GM21360 (cell line): ENCODE measurements around the gene AGPAT4.
"Not testable (repeated sequence)": the region's sequence is repeated elsewhere in the genome, so short reads cannot be mapped to it uniquely, and the experiment has no call there.

Source experiments
- ATAC-seq: cut with Tn5 transposase; IDR thresholded peaks from one replicate; pipeline ENCODE4 v1.9.1; 2021; ENCODE audit warnings: mild to moderate bottlenecking, moderate library complexity; ENCODE audit not compliant: unreplicated experiment

The AGPAT4 gene

DNA sequence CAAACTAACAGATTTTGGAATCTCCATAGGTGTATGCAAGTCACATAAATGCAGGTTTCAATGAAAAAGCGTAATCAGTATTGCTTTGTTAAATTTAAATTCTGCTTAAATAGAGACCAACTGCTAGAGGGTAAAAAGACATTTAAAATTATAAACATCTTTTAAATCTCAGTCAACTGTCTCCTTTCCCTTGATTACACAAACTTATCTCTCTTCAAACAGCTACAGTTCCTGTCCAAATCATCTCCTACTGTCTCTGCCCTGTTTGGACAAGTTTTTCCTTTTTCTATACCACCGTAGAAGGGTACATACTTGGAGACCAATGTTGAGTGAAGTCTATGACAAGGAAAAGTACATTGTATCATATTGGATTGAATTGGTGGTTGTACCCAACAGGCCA, 43.5 kb downstream of the AGPAT4 start:
- ATAC-seq, result no peak

DNA sequence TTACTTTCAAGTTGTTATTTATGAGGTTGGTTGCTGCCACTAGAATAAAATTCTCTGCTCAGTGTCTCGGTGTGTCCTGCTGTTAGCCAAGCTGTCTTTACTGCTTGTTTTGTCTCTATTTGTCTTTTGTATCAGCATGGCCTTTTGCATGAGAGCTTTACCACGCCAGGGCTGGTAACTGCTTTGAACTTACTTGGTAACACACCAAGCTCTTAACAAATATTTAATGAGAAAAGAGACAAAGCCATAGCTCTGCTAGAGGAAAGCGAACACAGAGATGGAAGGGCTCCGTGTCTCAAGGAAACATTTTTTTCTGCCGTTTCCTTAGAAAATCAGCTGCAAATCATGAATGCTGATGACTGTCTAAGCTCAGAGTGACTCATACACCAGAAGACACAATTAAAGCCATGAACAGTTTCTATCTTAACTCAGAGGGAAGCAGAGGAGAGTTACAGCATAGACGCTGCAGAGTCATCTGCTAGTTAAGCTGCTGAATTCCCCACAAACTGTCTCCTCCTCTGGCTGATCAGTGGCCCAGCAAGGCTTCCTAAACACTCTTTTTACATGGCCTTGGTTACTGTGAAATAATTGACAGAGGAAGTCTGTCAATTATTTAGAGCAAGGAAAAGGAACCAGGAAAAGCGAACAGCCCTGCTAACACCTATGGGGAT, 44.8 kb downstream of the AGPAT4 start:
- peak; percentile 57 for ATAC-seq

DNA sequence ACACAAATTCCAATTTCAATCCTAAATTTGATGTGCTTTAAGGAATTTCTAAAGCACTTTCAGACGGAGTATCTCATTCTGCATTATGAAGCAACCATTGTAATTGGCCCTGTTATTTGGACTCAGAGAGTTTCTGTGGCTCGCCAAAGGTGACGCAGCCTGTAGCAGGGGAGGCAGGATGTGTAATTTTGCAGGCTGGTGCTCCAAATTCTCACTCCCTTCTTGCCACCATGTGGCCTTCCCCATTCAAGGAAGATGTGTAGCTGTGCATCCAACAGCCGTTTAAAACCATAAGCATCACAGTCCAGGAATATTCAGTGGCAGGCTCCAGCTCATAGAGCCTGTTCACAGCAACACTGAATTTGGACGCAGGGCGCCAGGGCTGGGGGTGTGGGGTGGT, 45.8 kb downstream of the AGPAT4 start:
- no peak for ATAC-seq

DNA sequence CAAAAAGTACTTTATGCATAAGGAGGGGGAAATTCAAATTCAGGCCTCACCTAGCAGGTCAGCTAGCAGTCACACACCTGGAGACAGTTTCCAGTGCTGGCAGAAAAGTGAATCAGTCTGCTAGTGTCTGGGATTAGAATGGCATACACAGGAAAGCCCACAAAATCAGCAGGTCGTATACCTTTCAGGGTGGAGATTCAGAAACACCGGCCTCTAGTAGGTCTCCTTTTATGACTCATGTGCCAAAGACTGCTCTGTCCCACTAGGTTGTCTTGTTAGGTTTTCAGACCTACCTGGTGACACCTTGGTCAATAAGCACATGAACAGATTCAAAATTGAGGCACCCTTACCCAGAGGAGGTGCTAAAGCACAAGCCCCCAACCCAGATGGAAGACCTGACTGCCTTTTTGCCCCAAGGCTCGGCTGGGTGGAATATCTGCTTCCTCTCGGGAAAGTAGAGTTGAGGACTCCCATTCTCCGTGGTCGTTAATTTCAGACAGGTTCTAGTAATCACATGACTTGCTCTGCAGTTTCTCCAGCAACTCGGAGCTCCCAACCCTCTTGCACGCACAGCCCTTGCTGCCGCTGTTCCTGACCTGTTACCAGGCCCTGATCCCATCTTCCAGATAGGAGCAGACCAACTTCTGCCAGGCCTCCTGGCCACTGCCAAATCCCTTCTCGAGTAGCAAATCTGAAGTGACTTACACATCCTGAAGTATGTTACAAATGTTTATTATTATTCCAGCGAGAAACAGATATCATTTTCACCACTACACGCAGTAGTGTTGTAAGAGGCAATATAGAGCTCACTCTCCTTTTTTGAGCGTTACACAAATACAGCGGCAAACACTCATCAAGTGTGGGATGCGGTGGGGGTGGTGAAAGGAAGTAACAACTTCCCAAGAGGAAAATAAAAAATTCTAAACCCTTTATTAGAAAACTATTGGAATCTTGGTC, 46.6 kb downstream of the AGPAT4 start:
- ATAC-seq, result no peak

DNA sequence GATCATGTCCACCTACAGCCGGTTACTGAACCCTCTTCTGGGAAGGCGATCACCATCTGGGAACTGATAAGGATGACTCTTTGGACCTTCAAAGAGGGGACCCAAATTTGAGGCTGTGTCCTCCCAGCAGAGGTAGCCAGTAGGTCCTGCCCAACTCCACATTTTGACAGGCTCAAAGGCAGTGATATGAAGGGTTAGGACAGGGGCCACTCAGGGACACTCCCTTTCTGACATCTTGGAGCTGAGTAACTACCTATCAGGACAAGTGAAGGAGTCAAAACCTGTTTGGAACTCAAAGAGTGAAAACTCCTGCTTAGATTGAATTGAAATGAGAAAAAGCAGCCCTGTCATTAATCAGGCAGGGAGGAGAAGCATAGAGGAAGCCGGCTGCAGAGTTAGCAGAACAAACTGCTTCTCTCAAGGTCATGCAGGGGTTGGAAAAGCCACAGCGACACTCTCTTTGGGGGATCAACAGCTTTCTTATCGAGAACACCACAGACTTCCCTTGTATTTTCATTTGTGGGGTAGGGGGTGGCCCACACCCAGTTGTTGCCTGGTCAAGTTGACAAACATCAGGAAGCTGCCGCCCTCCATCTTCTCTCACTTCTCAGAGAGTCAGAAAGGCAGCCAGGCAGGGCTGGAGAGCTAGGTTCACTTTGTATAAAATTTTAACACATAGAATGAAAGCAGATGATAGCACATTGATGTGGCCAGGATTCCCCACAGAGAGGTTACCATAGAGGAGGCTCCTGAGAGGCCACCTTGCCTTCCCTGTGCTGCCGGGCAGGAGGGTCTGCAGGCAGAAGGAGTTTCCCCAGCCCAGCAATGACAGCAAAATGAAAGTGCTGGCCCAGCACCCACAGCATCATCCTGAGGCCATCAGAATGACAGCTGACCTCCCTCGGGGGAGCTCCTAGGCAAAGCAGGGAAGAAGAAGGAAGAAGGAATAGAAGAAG, 47.6 kb downstream of the AGPAT4 start:
- peak; percentile 33 for ATAC-seq

DNA sequence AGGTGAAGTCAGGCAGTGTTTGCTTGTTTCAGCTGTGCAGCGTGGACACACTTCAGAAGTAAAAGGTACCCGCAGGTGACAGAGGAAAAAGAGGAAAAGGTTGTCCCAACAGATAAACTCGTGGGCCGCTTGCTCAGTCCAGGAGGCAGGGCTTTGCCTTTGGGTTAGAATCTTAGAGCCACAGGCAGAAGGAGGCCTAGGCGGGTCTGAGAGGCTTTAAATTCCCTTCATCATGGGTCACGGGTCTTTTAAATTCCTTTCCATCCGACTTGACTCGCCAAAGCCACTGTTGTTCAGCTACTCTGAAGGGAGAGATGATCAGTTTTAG, 48.2 kb downstream of the AGPAT4 start:
- ATAC-seq, result no peak

DNA sequence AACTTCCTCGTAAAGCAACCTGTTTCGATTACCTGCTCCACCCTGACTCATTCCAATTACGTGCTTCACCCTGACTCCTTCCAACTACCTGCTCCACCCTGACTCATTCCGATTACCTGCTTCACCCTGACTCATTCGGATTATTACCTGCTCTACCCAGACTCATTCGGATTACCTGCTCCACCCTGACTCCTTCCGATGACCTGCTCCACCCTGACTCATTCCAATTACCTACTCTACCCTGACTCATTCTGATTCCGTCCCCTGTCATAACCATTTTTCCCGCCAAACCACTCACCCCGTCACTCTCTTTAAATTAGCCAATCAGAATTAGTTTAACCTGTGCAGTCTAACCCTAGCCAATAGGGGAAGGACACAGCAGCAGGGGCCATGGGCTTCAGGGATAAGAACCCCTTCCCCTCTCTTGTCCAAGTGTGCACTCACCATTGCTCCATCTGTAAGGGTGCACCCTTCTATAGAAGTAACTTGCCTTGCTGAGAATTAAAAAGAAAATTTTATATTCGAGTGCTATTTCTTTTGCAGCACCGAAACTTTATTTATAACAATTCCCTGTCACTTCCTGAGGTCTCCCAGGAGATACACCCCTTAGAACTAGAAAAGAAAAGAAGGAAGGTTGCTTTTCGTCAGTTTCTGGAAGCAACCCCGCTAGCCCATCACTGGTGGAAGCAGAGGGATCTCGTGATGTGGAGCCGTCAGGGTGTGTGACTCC, 48.7 kb downstream of the AGPAT4 start:
- not testable (repeated sequence) for ATAC-seq

DNA sequence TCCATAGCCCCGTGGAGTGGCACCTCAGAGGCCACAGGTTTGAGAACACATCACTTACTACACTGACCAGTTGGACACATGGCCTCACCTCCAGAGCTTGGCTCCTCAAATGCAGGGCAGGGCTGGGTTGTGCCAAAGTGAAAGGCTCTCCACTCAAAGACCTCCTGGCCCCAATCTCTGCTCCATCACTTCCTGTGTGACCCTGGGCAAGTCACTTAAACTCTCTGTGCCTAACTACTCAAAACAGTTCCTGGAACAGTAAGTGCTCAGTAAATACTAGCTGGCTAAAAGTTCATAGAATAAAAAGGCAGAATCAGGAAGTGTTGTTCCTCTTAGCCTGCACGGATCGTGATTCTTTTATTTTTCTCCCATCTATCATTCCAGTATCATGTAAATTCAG, 50.2 kb downstream of the AGPAT4 start:
- ATAC-seq, result no peak

DNA sequence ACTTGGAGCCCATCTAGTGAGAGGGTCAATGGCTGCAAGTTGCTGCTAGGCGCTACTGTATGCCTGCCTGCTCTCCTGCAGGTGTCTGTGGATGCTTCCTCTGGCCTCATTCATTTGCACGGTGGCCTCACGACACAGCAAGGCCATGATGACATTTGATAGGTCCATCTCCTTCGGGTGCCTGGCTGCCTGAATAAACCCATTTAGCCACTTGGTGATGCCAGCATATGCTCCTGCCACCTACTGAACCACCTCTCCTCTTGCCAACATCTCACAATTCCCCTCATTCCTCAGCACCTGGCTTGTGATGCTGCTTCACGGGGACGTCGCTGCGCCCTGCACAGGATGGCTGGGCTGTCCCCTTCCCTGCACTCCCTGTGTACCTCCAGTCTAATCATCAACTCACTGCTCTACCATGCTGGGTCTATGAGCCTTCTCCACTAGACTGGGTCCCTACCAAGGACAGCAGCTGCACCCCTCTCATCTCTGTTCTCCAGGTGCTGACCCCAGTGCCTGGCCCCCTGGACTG, 51.1 kb downstream of the AGPAT4 start:
- no peak for ATAC-seq

DNA sequence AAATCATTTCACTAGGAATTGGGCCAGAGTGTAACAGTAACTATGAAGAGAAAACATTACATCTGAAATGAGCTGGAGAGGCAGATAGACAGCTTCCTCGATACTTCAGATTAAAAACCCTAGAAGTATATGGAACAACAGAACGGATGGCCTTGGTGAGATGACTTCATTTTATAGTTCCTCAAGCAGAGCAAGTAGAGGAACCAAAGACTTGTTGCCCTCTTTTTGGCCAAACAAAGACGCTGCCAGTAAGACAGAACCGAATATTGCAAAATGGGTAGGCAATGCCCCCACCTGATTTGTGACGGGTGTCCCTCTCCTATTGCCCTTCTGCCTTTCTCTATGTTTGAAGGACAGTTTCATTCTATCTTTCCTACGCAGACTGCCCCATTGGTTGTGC, 53.5 kb downstream of the AGPAT4 start:
- no peak for ATAC-seq

DNA sequence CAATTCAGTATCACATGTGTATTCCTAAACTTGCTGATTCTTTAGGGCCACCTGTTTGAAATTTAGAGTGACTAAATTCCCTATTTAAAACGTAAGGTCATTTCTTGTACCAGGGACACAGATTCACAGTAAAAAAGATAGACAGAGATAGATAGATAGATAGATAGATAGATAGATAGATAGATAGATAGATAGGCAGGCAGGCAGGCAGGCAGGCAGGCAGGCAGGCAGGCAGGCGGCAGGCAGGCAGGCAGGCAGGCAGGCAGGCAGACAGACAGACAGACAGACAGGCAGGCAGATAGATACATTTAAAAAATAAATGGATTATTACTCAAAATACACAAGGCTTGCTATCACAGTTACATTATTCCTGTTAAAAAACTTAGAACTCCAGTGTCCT, 54.2 kb downstream of the AGPAT4 start:
- no peak for ATAC-seq

DNA sequence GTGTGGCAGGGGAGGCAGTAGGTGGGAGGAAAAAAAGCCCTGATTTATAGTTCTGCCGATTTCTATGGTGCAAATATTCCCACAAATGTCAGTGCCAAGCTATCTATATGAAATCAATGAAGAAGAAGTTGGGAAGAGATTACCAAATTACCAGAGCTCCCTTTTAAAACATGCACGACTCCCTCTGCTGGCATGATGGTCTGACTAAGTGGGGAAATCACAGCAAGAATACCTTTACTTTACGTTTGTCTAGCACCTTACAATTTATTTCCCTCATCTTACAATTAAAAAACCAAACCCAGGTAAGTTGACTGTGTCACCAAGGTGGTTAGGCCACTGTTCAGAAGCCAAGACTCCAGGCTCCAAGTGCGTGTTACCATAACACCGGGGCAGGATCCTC, 55.6 kb downstream of the AGPAT4 start:
- ATAC-seq, result no peak

DNA sequence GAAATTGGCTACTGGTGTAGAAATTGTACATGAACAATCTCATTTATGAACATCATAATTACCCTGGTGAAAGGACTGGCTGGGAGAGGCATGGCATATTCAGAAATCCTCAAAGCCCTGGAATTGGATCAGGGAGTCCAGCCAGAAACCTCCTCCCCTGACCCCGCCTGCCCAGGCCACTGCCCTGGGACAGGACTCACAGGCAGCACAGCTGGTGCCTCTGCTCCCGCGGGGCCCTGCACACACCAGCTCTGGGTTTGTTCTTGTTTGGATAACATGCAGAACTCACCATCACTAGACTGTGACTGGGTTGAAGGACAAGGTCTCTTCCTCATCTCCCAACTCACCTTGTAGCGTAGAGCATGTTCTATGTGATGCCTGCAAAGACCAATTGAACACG, 56.2 kb downstream of the AGPAT4 start:
- no peak for ATAC-seq

DNA sequence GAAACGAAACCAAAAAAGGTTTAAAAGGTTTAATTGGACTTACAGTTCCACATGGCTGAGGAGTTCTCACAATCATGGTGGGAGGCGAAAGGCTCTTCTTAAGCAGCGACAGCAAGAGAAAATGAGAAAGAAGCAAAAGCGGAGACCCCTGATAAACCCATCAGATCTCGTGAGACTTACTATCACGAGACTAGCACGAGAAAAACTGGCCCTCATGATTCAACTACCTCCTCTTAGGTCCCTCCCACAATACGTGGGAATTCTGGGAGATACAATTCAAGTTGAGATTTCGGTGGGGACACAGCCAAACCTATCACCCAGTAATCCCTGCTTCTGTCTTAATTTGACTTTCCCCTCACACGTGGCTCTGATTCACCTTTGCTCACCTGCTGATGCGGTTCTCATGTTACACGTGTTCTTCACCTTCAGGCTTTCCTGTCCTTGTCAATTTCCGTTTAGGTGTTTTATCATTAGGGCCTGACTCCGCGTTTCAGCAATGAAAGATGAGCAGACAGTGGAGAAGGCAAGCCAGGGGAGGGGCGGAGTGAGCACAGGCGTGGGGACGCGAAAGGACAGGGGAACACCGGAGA, 57.1 kb downstream of the AGPAT4 start:
- ATAC-seq, result no peak

DNA sequence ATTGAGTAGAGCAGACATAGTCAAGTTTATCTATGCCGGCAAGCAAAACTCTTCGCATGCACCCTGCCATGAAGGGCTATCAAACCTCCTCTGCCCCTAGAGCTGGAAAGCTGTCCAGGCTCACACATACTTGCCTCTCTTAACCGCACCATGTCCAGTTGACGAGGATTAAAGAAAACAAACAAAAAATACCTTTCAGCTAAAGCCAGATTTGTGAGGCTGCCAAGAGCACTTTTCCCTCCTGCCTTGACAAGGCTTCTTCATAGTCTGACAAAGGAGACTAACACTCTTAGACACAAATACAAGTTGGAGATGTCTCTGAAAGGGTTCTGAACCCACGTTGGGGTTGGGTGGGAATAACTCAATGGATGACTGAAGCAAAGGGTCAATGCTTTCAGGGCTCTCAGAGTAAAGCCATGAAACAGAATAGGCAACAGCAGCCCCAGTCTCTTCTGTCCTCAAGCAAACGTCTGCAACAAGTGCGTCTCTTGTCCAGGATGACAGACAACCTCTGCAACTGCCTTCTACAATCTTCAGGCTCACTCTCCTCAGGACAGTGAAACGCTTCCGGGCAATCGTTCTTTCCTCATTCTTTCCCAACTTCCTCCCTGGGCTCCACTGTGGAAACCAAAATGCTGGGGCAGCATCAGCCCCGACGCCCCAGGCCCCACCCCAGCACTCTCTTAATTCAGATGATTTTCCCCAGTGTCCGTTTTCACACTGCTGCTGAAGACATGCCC, 57.8 kb downstream of the AGPAT4 start:
- no peak for ATAC-seq

DNA sequence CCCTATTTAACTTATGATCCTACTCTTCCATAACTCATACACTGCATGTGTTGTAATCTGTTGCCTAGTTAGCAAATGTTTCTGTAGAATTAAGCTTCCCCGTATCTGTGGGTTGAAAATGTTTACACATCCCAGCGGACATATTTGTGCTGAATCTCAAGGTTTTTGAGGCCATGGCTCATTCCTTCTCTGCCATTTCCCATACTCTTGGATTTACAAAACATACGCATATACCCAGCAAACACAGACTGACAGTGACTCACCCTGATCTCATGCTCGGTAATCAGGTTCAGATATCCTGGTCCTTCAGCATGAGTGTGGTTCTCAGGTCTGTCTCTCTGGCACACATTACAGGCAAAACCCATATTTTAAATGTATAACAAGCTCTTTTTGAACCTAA, 58.7 kb downstream of the AGPAT4 start:
- no peak for ATAC-seq

DNA sequence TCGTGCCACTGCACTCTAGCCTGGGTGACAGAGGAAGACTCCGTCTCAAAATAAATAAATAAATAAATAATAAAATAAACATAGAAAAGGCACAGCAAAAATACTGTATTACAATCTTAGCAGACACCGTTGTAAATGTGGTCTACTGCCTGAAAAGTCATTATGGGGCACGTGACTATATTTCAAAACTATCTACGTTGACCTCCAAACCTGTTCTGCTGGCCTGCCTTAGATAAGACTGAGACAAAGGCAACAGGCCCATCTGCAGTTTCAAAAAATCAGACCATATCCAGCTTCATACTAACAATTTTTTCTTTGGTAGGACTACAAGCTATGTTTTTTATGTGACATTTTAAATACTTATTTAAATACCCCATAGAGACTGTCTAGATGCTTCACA, 59.1 kb downstream of the AGPAT4 start:
- ATAC-seq, result no peak

DNA sequence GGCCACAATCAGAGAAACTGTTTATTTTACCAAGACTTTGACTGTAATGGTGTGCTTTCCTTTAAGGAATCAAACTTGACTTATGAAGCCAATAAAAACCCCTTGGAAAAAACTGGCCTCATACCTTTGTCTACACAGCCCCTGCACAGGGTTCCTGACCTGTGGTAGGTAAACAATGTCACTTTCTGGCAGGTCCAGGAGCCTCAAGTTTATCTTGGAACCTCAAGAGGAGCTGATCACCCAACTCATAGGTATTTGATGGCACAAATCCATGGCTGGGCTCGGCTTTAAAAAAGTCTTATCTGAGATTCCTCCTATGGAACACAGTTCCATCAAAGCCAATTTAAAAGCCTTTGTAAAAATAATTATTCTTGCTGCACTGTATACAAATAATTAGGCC, 61.0 kb downstream of the AGPAT4 start:
- no peak for ATAC-seq

DNA sequence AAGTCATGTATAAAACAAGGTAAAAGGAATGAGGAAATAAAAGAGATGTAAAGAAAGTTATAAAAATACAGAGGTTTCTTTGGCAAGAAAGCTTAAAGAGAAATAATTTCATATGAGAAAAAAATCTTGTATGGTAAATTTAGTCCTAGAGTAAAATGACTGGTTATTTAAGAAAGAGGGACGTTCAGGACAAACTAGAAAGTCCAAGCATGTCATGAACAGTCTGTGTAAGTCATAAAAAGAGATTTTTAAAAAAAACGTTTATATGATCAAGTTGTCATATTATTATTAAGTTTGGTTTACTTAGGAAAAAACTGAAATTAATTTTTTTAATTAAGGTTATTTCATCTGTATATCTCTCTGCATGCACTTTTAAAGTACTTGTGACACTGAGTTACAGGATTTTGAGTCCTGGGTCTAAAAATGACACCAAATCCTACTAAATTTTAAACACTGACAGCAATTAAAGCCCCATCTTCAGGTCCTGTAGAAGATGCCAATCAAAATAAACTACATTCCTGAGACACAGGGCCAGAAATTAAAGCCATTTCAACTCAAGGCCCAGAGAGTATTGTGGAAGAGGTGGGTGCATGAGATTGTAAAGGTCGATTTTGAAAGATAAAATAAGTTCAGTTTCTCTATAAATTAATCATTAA, 62.4 kb downstream of the AGPAT4 start:
- ATAC-seq, result no peak
